ENCODE results near the gene CFAP77.

The CFAP77 gene

GRCh38 chr9:132381966-132382541, 28.0 kb upstream of the CFAP77 start:
- no peak for TF ChIP-seq ARNTL (CRISPR knock-in tag; IDR thresholded peaks at IDR 0.05; ENCODE audit: borderline replicate concordance, low read depth)
- TF ChIP-seq SNAI2 (CRISPR knock-in tag; IDR thresholded peaks at IDR 0.05): no peak
- no peak for TF ChIP-seq ESRRG (CRISPR knock-in tag; IDR thresholded peaks at IDR 0.05)
- no peak for TF ChIP-seq OSR1 (CRISPR knock-in tag; IDR thresholded peaks at IDR 0.05)
- no peak for TF ChIP-seq CSDC2 (CRISPR knock-in tag; IDR thresholded peaks at IDR 0.05)
- no peak for TF ChIP-seq ISL1 (CRISPR knock-in tag; IDR thresholded peaks at IDR 0.05)
- TF ChIP-seq TCF4 (CRISPR knock-in tag; IDR thresholded peaks at IDR 0.05; ENCODE audit: borderline replicate concordance): no peak
- no peak for TF ChIP-seq RARB (CRISPR knock-in tag; IDR thresholded peaks at IDR 0.05)
- no peak for TF ChIP-seq TOX (CRISPR knock-in tag; IDR thresholded peaks at IDR 0.05; ENCODE audit: borderline replicate concordance)
- TF ChIP-seq CSRNP3 (CRISPR knock-in tag; IDR thresholded peaks at IDR 0.05): no peak
- no peak for TF ChIP-seq BACH2 (CRISPR knock-in tag; IDR thresholded peaks at IDR 0.05; ENCODE audit: borderline replicate concordance)
- TF ChIP-seq ZFP30 (CRISPR knock-in tag; IDR thresholded peaks at IDR 0.05): no peak
- no peak for TF ChIP-seq ZNF70 (CRISPR knock-in tag; IDR thresholded peaks at IDR 0.05)
- TF ChIP-seq ZC3H10 (CRISPR knock-in tag; IDR thresholded peaks at IDR 0.05): no peak
- no peak for TF ChIP-seq ZNF565 (CRISPR knock-in tag; conservative IDR thresholded peaks at IDR 0.05; ENCODE audit: low read depth)
- no peak for TF ChIP-seq CREB5 (CRISPR knock-in tag; IDR thresholded peaks at IDR 0.05; ENCODE audit: low read depth)
- no peak for TF ChIP-seq GLIS3 (CRISPR knock-in tag; IDR thresholded peaks at IDR 0.05)
- no peak for ATAC-seq

GRCh38 chr9:132383462-132383883, 26.5 kb upstream of the CFAP77 start:
- TF ChIP-seq ESRRG (CRISPR knock-in tag; IDR thresholded peaks at IDR 0.05) (no peak), SNAI2 (CRISPR knock-in tag; IDR thresholded peaks at IDR 0.05) (no peak), ZFP30 (CRISPR knock-in tag; IDR thresholded peaks at IDR 0.05) (no peak), OSR1 (CRISPR knock-in tag; IDR thresholded peaks at IDR 0.05) (no peak), ISL1 (CRISPR knock-in tag; IDR thresholded peaks at IDR 0.05) (no peak), ARNTL (CRISPR knock-in tag; IDR thresholded peaks at IDR 0.05; ENCODE audit: borderline replicate concordance, low read depth) (no peak), ZNF70 (CRISPR knock-in tag; IDR thresholded peaks at IDR 0.05) (no peak), ZFP3 (CRISPR knock-in tag; IDR thresholded peaks at IDR 0.05) (no peak), CREB5 (CRISPR knock-in tag; IDR thresholded peaks at IDR 0.05; ENCODE audit: low read depth) (no peak), GLIS3 (CRISPR knock-in tag; IDR thresholded peaks at IDR 0.05) (no peak), POU6F1 (CRISPR knock-in tag; IDR thresholded peaks at IDR 0.05; ENCODE audit: borderline replicate concordance, low read depth) (no peak), CSDC2 (CRISPR knock-in tag; IDR thresholded peaks at IDR 0.05) (no peak), PPARA (CRISPR knock-in tag; IDR thresholded peaks at IDR 0.05; ENCODE audit: borderline replicate concordance) (no peak), BACH2 (CRISPR knock-in tag; IDR thresholded peaks at IDR 0.05; ENCODE audit: borderline replicate concordance) (no peak), RARB (CRISPR knock-in tag; IDR thresholded peaks at IDR 0.05) (no peak), PATZ1 (CRISPR knock-in tag; IDR thresholded peaks at IDR 0.05; ENCODE audit: borderline replicate concordance) (no peak), ZNF8 (CRISPR knock-in tag; IDR thresholded peaks at IDR 0.05) (no peak), CSRNP3 (CRISPR knock-in tag; IDR thresholded peaks at IDR 0.05) (no peak), TSHZ2 (CRISPR knock-in tag; IDR thresholded peaks at IDR 0.05) (no peak)
- no peak for ATAC-seq

Data from SK-N-SH treated with all-trans-retinoic acid at 6 μM for 48 hours (cell line).